ENCODE results near the gene MISP3.

GRCh38 chr19:14102102-14102696 is 29.6 kb downstream of the MISP3 start:
- TF ChIP-seq CTCF (IDR thresholded peaks at IDR 0.05): no peak
- no peak for TF ChIP-seq POLR2A (IDR thresholded peaks at IDR 0.05)

Data from heart left ventricle (tissue), 13 donors.